ENCODE results near the gene SLC35C1. TPM values are rescaled to one million over a fixed set of nuclear protein-coding genes. Genes with fewer than 3 reads are reported as not detected.

SLC35C1 gene
- total and polyA plus RNA-seq, 2 experiments from 2014 or later: 6.8 to 11.0 TPM

- no peaks in the 10 kb centered on the region for H3K36me3 Mint-ChIP-seq (ENCODE audit: low read depth)
- no peak overlapping the region for H3K4me3 Mint-ChIP-seq
- H3F3A ChIP-seq (replicated peaks; ENCODE audit: low read depth): 0 out of 2 replicates have a peak, but pooled peaks cover 3% of the 10 kb centered on the region
- peak overlapping the region; percentile 59 for H2AFZ ChIP-seq
- H3K4me1 ChIP-seq (ENCODE audit: insufficient read depth): peaks cover 14% of the 10 kb centered on the region; the same call in 1 of the 2 replicates
- no peaks in the 10 kb centered on the region for H3K79me2 ChIP-seq (replicated peaks; ENCODE audit: insufficient read depth)
- H3K27ac Mint-ChIP-seq: no peak overlapping the region
- no peaks in the 10 kb centered on the region for H3K9me2 ChIP-seq (ENCODE audit: insufficient read depth)
- no peak for TF ChIP-seq JUNB (IDR thresholded peaks at IDR 0.05; ENCODE audit: unreplicated experiment)
- TF ChIP-seq EZH2 (IDR thresholded peaks at IDR 0.05; ENCODE audit: low read depth, unreplicated experiment): no peak
- no peak for TF ChIP-seq ZNF114 (CRISPR knock-in tag; IDR thresholded peaks at IDR 0.05)
- no peak for TF ChIP-seq POLR2AphosphoS5 (IDR thresholded peaks at IDR 0.05; ENCODE audit: low read depth)
- no peak for TF ChIP-seq STAT1 (IDR thresholded peaks at IDR 0.05; ENCODE audit: unreplicated experiment)
- TF ChIP-seq EZH2phosphoT487 (IDR thresholded peaks at IDR 0.05; ENCODE audit: unreplicated experiment): no peak
- no peak for TF ChIP-seq CTCF (conservative IDR thresholded peaks at IDR 0.05; ENCODE audit: low read depth in 2 of 2)
- no peak for TF ChIP-seq ZNF331 (CRISPR knock-in tag; IDR thresholded peaks at IDR 0.05; ENCODE audit: low read depth)
- TF ChIP-seq ZNF462 (CRISPR knock-in tag; IDR thresholded peaks at IDR 0.05): no peak
- no peak for TF ChIP-seq ETS1 (IDR thresholded peaks at IDR 0.05)
- TF ChIP-seq CREB1 (CRISPR knock-in tag; IDR thresholded peaks at IDR 0.05; ENCODE audit: low read depth): no peak
- no peak for TF ChIP-seq REST (IDR thresholded peaks at IDR 0.05; ENCODE audit: unreplicated experiment)
- TF ChIP-seq NANOG (IDR thresholded peaks at IDR 0.05; ENCODE audit: borderline replicate concordance): no peak
- no peaks in the 10 kb centered on the region for H3K27me3 ChIP-seq (ENCODE audit: insufficient read depth)
- H3K4me2 ChIP-seq: no peak overlapping the region
- no peak overlapping the region for H3K4me3 ChIP-seq
- H3K9me3 Mint-ChIP-seq: no peaks in the 10 kb centered on the region; the same call in 2 of the 3 replicates
- H3K36me3 ChIP-seq (ENCODE audit: insufficient read depth): no peaks in the 10 kb centered on the region
- ATAC-seq: peak; percentile 20; the same call in 2 of the 3 replicates
- peaks cover 53% of the 10 kb centered on the region for H3K4me1 Mint-ChIP-seq
- H4K20me1 ChIP-seq (replicated peaks; ENCODE audit: insufficient read depth): no peaks in the 10 kb centered on the region
- H3K27ac ChIP-seq (ENCODE audit: low read depth): no peak overlapping the region
- peaks cover 7% of the 10 kb centered on the region for H3K27me3 Mint-ChIP-seq (ENCODE audit: insufficient read depth, low read depth, poor library complexity)
- peak; percentile 21 for DNase-seq (ENCODE audit: low spot score)
These were observed 49.6 kb upstream of the SLC35C1 start for GRCh38 chr11:45755281-45755859.
